Measurements from ENCODE around the gene LRP6. TPM values are rescaled to one million over a fixed set of nuclear protein-coding genes. Genes with fewer than 3 reads are reported as not detected.

Gene LRP6
- total RNA-seq, 1 experiment from 2014 or later: 72.8 TPM

DNA sequence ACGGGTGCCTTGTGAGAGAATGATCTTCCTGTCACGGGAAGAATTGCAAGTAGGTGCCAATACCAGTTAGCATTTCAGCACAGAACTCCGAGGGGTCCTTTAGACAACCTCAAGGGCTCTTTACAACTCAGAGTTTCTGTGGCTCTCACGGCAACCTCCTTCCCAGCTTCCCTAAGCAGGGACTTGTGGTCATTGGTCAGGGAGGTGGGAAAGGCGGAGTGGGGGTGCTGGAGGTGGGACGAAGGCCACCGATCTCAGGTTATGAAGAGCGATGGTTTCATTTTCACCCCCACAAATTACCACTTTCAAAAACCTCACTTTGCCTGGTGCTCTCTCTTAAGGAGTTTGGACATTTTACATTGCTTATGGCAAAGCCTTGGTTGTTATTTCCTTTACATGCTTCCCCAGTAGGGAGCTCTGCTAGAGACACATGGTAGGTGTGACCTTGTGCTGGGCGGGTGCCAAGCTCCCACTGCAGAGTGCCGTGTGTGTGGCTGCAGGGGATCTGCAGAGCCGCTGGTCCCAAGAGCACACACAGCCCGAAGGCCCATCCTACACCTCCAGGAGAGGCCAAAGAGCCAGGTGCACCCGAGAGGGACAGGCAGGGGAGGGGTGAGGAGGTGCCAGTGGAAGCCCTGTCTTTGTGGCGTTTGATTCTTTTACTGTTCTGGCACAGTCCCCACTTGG lies 174.7 kb downstream of the LRP6 start (continued):
- TF ChIP-seq SMAD4 (CRISPR knock-in tag; IDR thresholded peaks at IDR 0.05): no peak
- TF ChIP-seq, protein P1, sequence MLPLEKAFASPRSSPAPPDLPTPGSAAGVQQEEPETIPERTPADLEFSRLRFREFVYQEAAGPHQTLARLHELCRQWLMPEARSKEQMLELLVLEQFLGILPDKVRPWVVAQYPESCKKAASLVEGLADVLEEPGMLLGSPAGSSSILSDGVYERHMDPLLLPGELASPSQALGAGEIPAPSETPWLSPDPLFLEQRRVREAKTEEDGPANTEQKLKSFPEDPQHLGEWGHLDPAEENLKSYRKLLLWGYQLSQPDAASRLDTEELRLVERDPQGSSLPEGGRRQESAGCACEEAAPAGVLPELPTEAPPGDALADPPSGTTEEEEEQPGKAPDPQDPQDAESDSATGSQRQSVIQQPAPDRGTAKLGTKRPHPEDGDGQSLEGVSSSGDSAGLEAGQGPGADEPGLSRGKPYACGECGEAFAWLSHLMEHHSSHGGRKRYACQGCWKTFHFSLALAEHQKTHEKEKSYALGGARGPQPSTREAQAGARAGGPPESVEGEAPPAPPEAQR (CRISPR knock-in tag; IDR thresholded peaks at IDR 0.05): no peak
- no peak for TF ChIP-seq ATF1 (CRISPR knock-in tag; IDR thresholded peaks at IDR 0.05)

DNA sequence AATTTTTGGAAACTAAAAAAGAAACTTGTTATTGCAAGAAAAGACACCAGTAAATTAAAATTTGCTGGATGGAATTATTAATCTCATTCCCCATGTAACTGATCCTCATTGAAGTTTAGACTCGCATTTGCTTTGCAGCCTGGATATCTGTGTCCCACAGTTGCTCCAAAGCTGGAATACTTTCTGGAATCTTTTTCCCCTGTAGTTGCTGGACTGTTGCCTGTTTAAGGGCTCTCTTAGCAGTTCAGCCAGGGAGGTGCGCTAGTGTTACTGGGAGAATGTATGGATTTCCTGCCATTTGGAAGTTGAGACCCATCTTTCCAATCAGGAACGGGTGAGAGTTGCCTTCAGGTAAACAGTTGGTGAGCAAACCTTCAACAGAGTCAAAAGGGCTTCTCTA lies 175.8 kb downstream of the LRP6 start:
- no peak for DNase-seq (ENCODE audit: low spot score)
- H3K4me1 Mint-ChIP-seq: peaks cover 28% of the 10 kb centered on the region
- H3K9me3 Mint-ChIP-seq: no peaks in the 10 kb centered on the region
- no peak for TF ChIP-seq JUN (CRISPR knock-in tag; IDR thresholded peaks at IDR 0.05)
- no peak for TF ChIP-seq NFE2L1 (CRISPR knock-in tag; IDR thresholded peaks at IDR 0.05)
- TF ChIP-seq ETV6 (CRISPR knock-in tag; IDR thresholded peaks at IDR 0.05): no peak
- no peak for TF ChIP-seq NFYB (CRISPR knock-in tag; conservative IDR thresholded peaks at IDR 0.05; ENCODE audit: low read depth)
- TF ChIP-seq NFATC4 (CRISPR knock-in tag; IDR thresholded peaks at IDR 0.05): no peak
- ChIA-PET POLR2A (interaction anchor here (0.7 kb wide), 1 partner anchor 133 kb away, joined by 3 read pairs; no protein-coding TSS in a partner anchor), CTCF (interaction anchor here (2.3 kb wide), 1 partner anchor 9 kb away, joined by 5 read pairs; no protein-coding TSS in a partner anchor)
- H3K27ac Mint-ChIP-seq: no peak overlapping the region
- 0 out of 2 replicates have a peak, but pooled peaks cover 3% of the 10 kb centered on the region for H3K36me3 Mint-ChIP-seq
- ATAC-seq: no peak
- no peak overlapping the region for H3K4me3 Mint-ChIP-seq
- H3K27me3 Mint-ChIP-seq (ENCODE audit: low read depth): no peaks in the 10 kb centered on the region

DNA sequence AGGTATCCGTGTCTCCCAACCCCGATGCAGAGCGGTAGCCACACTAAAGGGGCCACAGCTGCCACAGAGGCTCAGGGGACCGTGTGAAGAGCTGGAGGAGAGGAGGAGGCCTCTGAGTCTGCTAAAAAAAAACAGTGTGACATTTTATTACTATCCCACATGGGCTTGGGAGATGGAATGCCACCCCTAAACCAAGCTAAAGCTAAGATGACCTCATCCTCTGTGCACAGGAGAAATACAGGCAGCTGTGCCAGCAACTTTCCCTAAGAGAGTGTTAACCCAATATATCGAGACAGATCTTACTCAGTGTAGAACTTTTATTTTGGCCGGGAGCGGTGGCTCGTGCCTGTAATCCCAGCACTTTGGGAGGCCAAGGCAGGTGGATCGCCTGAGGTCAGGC lies 178.1 kb downstream of the LRP6 start:
- CTCF ChIA-PET: interaction anchor here (1.0 kb wide), 1 partner anchor 261 kb away, joined by 3 read pairs; the partner anchor contains the start of gene MANSC1
- Mint-ChIP-seq H3K36me3 (no peaks in the 10 kb centered on the region), H3K4me1 (peaks cover 32% of the 10 kb centered on the region), H3K9me3 (no peaks in the 10 kb centered on the region), H3K27ac (no peak overlapping the region), H3K4me3 (no peak overlapping the region), H3K27me3 (ENCODE audit: low read depth) (no peaks in the 10 kb centered on the region)
- DNase-seq (ENCODE audit: low spot score): no peak
- ATAC-seq: no peak
- POLR2A ChIA-PET: no interaction called here
- TF ChIP-seq ZBTB21 (CRISPR knock-in tag; IDR thresholded peaks at IDR 0.05; ENCODE audit: borderline replicate concordance): no peak
- TF ChIP-seq IRF2 (CRISPR knock-in tag; IDR thresholded peaks at IDR 0.05; ENCODE audit: borderline replicate concordance, low read depth): no peak
- TF ChIP-seq NFE2L1 (CRISPR knock-in tag; IDR thresholded peaks at IDR 0.05): no peak
- TF ChIP-seq SMAD3 (CRISPR knock-in tag; IDR thresholded peaks at IDR 0.05; ENCODE audit: borderline replicate concordance): no peak
- TF ChIP-seq, protein P2, sequence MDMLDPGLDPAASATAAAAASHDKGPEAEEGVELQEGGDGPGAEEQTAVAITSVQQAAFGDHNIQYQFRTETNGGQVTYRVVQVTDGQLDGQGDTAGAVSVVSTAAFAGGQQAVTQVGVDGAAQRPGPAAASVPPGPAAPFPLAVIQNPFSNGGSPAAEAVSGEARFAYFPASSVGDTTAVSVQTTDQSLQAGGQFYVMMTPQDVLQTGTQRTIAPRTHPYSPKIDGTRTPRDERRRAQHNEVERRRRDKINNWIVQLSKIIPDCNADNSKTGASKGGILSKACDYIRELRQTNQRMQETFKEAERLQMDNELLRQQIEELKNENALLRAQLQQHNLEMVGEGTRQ (CRISPR knock-in tag; IDR thresholded peaks at IDR 0.05): no peak
- TF ChIP-seq, protein P3, sequence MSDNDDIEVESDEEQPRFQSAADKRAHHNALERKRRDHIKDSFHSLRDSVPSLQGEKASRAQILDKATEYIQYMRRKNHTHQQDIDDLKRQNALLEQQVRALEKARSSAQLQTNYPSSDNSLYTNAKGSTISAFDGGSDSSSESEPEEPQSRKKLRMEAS (CRISPR knock-in tag; IDR thresholded peaks at IDR 0.05): no peak
- TF ChIP-seq ZNF671 (CRISPR knock-in tag; IDR thresholded peaks at IDR 0.05): no peak
- no peak for TF ChIP-seq ZNF416 (CRISPR knock-in tag; IDR thresholded peaks at IDR 0.05)
- TF ChIP-seq, protein P4, sequence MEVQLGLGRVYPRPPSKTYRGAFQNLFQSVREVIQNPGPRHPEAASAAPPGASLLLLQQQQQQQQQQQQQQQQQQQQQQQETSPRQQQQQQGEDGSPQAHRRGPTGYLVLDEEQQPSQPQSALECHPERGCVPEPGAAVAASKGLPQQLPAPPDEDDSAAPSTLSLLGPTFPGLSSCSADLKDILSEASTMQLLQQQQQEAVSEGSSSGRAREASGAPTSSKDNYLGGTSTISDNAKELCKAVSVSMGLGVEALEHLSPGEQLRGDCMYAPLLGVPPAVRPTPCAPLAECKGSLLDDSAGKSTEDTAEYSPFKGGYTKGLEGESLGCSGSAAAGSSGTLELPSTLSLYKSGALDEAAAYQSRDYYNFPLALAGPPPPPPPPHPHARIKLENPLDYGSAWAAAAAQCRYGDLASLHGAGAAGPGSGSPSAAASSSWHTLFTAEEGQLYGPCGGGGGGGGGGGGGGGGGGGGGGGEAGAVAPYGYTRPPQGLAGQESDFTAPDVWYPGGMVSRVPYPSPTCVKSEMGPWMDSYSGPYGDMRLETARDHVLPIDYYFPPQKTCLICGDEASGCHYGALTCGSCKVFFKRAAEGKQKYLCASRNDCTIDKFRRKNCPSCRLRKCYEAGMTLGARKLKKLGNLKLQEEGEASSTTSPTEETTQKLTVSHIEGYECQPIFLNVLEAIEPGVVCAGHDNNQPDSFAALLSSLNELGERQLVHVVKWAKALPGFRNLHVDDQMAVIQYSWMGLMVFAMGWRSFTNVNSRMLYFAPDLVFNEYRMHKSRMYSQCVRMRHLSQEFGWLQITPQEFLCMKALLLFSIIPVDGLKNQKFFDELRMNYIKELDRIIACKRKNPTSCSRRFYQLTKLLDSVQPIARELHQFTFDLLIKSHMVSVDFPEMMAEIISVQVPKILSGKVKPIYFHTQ (CRISPR knock-in tag; IDR thresholded peaks at IDR 0.05): no peak
- TF ChIP-seq GTF2I (CRISPR knock-in tag; conservative IDR thresholded peaks at IDR 0.05): no peak

Data from WTC11 (cell line).